Adrenal gland (tissue), 5 donors: ENCODE results near the gene CES1.

Experiments used
- CTCF ChIP-seq, 6 experiments: fragments of 450-650 bp in 4 of 6; fragments of 200-600 bp in 2 of 6; sonication (generic) in 1 of 6; IDR thresholded peaks; 1 replicate in 5 of 6; 2 replicates in 1 of 6; pipeline versions ENCODE4 v1.5.1 to v1.8.0; 2016 to 2021; ENCODE audit warnings: antibody characterized with exemption in 6 of 6, mild to moderate bottlenecking in 2 of 6, moderate library complexity in 1 of 6
- POLR2A ChIP-seq, 2 donors: fragments of 450-650 bp; IDR thresholded peaks; one replicate each; pipeline ENCODE4 v1.6.1; 2017; ENCODE audit warnings: antibody characterized with exemption in 2 of 2, mild to moderate bottlenecking in 2 of 2, moderate library complexity in 1 of 2
- donor health status: DM: no; HTN: no; CAD: no.

GRCh38 chr16:55853114-55853513 is 20.2 kb upstream of the CES1 start:
- no peak for TF ChIP-seq CTCF (IDR thresholded peaks at IDR 0.05)
- TF ChIP-seq POLR2A (IDR thresholded peaks at IDR 0.05), result no peak
